ENCODE data around the gene ITGB8.

ITGB8 gene

DNA sequence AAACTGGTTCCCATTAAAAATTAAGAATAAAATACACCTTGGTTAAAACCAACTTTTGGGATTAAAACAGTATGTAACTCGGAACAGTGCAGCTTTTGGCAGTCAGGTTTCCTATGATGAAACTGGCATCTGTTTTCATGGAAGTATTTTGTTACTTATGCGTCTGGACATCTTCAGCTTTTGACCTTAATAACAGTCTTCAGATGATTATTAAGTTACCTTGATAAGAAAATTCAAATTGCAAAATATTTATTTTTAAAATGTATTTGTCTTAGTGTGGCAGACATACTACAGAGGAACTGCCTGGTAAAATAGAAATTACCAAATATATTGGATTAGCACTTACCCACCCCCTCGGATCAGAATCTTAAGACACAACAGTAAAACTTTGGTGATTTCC lies 100.0 kb downstream of the ITGB8 start:
- no peak for DNase-seq (ENCODE audit: low spot score)

DNA sequence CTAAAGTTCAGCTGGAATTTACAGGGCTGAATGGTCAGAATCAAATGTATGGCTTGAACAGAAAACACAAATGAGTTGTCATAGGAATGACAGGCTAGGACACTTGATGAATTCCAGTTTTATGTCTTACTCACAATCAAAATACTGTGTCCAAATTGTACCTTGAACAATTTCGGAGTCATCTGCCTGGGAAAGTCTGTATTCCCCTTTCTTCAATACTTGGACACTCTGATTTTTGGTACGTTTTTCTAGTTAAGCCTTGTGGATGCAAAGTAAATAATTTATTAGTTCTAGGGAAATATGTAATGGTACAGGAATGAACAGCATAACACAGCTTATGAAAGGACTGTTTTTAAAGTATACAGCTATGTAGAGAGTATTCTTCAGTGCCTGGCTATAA lies 100.4 kb downstream of the ITGB8 start:
- no peak for DNase-seq (ENCODE audit: low spot score)

DNA sequence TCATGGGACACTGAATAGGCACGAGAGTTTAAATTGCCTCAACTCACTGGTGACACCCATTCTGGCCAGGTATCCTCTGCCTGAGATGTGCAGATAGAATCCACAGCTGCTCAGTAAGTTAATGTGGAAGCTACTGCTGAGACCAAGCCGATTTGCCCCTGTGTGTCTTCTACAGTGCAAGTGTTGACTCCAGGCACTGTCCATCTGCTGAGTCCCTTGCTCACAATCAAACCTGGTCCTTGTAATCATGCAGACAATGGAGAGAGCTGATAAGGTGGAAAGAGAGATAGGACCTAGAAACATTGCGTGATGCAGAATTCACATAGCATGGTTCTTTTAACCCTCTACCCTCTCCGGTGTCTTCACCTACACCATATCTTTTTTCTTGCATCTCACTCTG lies 101.4 kb downstream of the ITGB8 start:
- no peak for DNase-seq (ENCODE audit: low spot score)

- no peak for DNase-seq (ENCODE audit: low spot score)
Measured at GRCh38 chr7:20435305-20435704, 104.6 kb downstream of the ITGB8 start.

GRCh38 chr7:20438248-20438647 lies 107.5 kb downstream of the ITGB8 start:
- DNase-seq (ENCODE audit: low spot score) = no peak

DNA sequence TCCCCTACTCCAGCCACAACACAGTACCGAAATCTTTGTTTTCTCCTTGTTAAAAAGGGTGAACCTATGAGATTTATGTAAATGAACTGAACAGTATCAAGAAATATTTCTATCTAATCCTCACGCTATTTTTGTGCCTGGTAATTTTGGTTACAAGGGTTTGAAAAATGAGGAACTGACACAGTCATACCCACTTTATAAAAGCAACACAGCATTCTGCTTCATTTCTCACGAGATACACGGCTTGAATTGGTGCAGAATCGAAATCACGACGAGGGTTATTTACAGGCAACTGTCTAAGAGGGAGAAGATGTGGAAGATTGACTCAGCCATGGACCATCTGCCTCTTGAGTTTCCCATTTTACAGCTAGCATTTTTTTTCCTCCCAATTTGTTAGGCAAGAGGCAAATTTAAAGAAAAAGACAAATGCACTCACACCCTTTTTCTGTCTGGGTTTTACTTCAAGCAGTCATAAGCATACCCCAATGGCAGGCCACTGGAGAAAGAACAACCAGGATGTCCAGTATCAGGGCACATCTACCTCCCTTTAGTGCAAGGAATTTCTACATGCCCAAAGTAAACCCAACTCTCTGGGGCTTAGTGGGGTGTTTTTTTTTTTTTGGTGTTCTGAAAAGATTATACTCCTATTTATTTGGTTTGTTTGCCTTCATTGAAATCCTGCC lies 108.1 kb downstream of the ITGB8 start:
- DNase-seq (ENCODE audit: low spot score) = no peak

GRCh38 chr7:20439416-20440185 lies 108.9 kb downstream of the ITGB8 start:
- DNase-seq (ENCODE audit: low spot score) = no peak

DNA sequence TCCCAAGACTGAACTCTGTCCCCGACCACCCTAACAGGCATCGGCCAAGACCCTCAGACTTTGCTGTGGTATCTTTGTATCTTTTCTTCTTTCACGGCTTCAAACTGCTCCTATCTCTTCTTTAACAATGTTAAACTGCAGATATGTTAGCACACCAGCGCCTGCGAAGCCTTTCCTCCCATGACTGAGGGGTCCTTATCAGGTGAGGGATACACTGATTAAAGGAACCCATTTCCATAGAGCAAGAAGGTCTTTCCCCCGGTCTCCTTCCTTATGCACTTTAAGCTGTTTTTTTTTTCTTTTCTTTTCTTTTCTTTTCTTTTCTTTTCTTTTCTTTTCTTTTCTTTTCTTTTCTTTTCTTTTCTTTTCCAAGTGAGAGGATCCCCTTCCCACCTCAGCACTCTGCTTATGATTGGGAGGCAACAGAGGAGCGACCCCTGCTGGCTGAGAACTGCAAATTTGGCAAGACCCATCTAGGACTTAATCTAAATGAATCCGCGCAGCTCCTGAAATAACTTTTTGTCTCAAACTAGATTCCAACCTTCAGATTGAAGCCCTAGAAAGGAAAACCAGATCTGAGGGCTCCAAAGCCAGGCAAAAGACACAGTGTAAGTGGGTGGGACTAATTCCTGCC lies 109.9 kb downstream of the ITGB8 start:
- DNase-seq (ENCODE audit: low spot score) = no peak

DNA sequence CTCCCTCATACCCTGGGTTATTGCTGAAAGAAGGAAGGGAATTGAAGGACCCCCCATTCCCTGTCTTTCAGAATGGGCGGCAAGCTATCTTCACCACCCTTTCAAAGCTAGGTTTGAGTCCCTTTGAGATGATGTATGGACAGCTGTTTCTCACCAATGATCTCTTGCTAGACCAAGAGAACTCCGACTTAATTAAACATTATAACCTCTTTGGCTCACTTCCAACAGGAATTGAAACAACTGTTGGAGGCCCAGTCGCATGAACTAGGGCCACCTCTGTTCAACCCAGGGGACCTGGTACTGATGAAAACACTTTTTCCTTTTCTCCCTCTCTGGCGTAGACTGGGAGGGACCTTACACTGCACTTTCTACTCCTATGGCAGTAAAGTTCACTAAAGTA lies 110.6 kb downstream of the ITGB8 start:
- no peak for DNase-seq (ENCODE audit: low spot score)

- no peak for DNase-seq (ENCODE audit: low spot score)
Measured at GRCh38 chr7:20441991-20442441, 111.3 kb downstream of the ITGB8 start.

- no peak for DNase-seq (ENCODE audit: low spot score)
Measured at GRCh38 chr7:20442951-20443350, 112.3 kb downstream of the ITGB8 start.

DNA sequence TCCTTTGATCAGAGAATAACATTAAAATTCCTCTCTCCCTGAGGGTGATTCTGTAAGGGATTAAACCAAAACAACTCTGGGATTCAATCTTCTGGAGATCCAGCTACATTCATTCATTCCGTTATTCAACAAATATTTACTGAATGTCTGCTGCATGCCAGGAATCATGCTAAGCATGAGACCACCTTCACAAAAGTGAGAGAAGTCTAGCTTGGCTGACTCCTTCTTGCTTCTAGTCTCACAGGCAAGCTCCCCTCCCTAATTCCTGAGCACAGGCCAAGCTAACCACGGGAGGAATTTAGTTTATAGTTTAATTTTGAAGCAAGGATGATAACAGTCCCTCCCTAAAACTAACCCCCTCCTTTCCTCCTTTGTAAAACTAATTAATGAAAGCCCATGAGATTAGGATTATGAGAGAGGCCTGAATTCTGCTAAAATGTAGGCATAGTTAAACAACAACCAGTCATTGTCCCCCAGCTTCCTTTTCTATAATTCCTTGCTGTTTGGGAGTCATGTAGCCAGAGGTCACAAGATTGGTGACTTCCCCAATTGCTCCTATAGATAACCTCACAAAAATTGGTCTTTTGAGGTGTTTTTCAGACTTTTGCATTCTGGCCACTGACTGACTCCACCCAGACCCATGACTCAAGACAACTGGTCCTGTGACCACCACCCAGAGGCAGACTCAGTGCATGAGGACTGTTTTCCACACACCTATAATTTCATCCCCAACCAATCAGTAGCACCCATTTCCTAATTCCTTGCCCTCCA lies 113.5 kb downstream of the ITGB8 start:
- DNase-seq (ENCODE audit: low spot score) = no peak

DNA sequence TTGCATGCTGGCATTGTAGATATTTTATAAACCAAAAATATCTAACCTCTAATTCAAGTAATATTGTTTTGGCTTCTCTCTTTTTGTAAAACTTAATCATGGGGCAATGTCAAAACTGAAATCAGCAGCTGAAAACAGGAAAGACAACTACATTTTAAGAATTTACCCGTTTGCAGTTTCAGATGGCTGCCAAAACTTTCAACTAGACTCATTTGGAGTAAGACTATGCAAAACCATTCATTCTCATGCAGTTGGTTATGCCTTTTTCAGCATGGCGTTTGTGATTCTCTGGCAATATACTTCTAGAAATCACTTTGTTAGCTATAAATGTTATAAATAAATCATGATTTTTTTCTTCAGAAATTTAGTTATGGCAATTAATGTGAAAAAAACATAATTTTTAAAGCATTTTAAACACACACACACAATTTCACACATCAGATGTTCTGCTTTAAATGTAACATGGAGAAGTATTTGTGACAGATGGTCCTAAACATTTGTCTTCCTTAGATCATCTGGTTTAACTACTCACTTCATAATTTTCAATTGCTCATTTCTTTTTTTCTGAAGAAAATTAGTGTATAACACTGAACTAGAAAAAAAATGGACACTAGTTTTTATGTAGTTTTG lies 116.4 kb downstream of the ITGB8 start:
- no peak for DNase-seq (ENCODE audit: low spot score)

DNA sequence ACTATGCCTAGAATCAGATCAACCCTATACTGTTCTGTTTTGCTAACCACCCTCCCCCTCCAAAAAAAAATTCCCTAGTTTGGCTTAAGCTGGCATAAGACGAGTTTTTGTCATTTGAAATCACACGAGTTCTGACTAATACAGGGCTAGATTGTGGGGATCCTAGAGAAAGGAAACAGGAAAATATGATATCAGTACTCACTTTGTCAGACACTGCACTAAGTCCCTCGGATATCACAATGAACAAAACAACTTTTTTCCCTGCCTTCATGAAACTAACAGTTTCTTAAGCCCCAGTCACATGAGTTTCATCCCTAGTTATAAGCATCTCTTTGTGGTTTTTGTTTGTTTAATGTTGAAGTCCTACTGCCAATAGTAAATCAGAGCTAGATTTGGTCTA lies 118.5 kb downstream of the ITGB8 start:
- no peak for DNase-seq (ENCODE audit: low spot score)

GRCh38 chr7:20450536-20450935 lies 119.8 kb downstream of the ITGB8 start:
- no peak for DNase-seq (ENCODE audit: low spot score)

GRCh38 chr7:20454202-20454601 lies 123.5 kb downstream of the ITGB8 start:
- DNase-seq (ENCODE audit: low spot score) = no peak

DNA sequence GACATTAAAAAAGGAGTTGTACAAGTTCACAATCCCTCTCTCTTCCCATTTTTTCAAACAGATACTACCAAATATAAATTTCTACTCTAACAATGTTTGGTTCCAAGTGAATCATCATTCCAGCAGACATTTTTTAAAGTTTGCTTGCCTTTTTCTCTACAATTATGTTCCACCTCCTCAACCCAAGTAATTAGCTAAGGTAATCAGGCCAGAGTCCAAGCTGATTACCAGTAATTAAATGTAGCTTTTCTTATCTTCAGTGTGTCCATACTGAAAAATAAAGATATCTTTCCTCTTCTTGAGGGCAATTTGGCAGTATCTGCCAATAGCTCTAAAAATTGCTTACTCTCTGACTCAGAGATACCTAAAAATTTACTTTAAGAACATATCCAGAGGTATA lies 126.0 kb downstream of the ITGB8 start:
- DNase-seq (ENCODE audit: low spot score) = no peak

DNA sequence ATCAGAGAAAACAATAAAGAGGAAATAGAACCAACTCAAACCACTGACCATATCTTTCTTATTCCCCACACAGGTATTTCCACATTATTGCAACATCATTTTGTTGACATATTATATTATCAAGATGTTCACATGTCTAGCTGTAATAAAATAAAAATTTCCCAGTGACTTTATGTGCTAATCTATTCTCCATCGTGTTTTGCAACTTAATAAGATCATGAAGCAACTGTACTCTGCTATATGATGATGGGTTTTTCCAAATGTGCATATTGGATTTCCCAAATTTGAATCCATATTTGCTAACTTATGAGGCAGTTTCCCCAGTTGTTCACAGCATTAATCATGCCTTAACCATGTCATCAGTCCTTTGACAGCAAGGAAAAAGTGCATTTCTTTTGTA lies 127.8 kb downstream of the ITGB8 start:
- no peak for DNase-seq (ENCODE audit: low spot score)

- no peak for DNase-seq (ENCODE audit: low spot score)
Measured at GRCh38 chr7:20459419-20459818, 128.7 kb downstream of the ITGB8 start.

DNA sequence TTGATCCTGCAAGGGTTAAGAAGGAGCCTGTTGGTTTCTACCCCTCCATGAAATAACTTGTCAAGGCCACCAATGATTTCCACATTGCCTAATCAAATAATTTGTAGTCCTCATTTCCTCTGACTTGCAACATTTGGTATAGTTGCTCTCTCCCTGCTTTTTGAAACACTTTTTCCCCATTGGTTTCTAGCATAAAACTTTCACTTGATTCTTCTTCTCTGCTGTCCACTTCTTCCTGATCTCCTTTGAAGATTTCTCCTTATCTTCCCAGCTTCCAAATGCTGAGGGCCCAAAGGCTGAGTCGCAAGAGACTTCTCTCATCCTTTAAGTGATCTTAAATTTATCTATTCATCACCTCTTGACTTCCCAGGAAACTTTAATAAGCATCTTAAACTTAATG lies 134.2 kb downstream of the ITGB8 start:
- no peak for DNase-seq (ENCODE audit: low spot score)
